OCI-LY7 (cell line): Measurements from ENCODE around the gene TMEM209. TPM values are rescaled to one million over a fixed set of nuclear protein-coding genes. Genes with fewer than 3 reads are reported as not detected.

Experiments used
- BruUV-seq: library from RNA; stranded (reverse); fragments of 400-500 nt; replicated peaks from 2 replicates; lab custom pipeline; 2021; lab: Mats Ljungman, UMichigan
- CTCF ChIA-PET: fragments of 300-600 bp; sonication (Branson Sonifier 250); formaldehyde crosslinking; loops from one replicate; lab custom pipeline; 2022; ENCODE audit warnings: antibody characterized with exemption; ENCODE audit not compliant: unreplicated experiment; lab: Charles Lee
- POLR2A ChIA-PET: fragments of 300-600 bp; sonication (Branson Sonifier 250); formaldehyde crosslinking; loops from one replicate; lab custom pipeline; 2022; ENCODE audit warnings: antibody characterized with exemption; lab: Charles Lee
- DNase-seq: peaks from one replicate; pipeline ENCODE4 v3.0.0-alpha.2; 2015; ENCODE audit warnings: low spot score
- H2AFZ ChIP-seq: fragments of 200-600 bp; sonication (generic), shearing (Covaris generic); 2 replicates; pipeline ENCODE4 v1.6.1; 2014; ENCODE audit warnings: mild to moderate bottlenecking, antibody characterized with exemption, low read length, moderate library complexity
- H3K27ac ChIP-seq: fragments of 200-600 bp; sonication (generic); 2 replicates; pipeline ENCODE4 v1.5.1; 2014; ENCODE audit warnings: mixed run types, low read depth, mild to moderate bottlenecking, moderate library complexity, low read length, inconsistent platforms; ENCODE audit not compliant: poor library complexity, severe bottlenecking
- H3K36me3 ChIP-seq: fragments of 200-600 bp; sonication (generic); 2 replicates; pipeline ENCODE4 v1.6.1; 2014; ENCODE audit warnings: mild to moderate bottlenecking, antibody characterized with exemption, low read length, moderate library complexity, mixed read lengths; ENCODE audit not compliant: insufficient read depth
- H3K4me1 ChIP-seq: fragments of 200-600 bp; sonication (generic); 2 replicates; pipeline ENCODE4 v1.5.1; 2014; ENCODE audit warnings: mild to moderate bottlenecking, low read length; ENCODE audit not compliant: insufficient read depth, poor library complexity, severe bottlenecking
- H3K4me2 ChIP-seq: fragments of 200-600 bp; sonication (generic); 2 replicates; pipeline ENCODE4 v1.6.1; 2014; ENCODE audit warnings: mild to moderate bottlenecking, low read length
- H3K4me3 ChIP-seq: fragments of 200-600 bp; sonication (generic); 2 replicates; pipeline ENCODE4 v1.5.1; 2014; ENCODE audit warnings: mild to moderate bottlenecking, low read depth, low read length; ENCODE audit not compliant: poor library complexity, severe bottlenecking
- H3K79me2 ChIP-seq: fragments of 200-600 bp; sonication (generic); 2 replicates; pipeline ENCODE4 v1.6.1; 2016; ENCODE audit warnings: low read depth, mild to moderate bottlenecking, low read length, moderate library complexity, mixed read lengths; ENCODE audit not compliant: insufficient read depth
- H3K9me2 ChIP-seq: fragments of 200-600 bp; sonication (generic); 2 replicates; pipeline ENCODE4 v1.6.1; 2016; ENCODE audit warnings: mild to moderate bottlenecking, low read length, mixed read lengths; ENCODE audit not compliant: insufficient read depth
- H3K9me3 ChIP-seq: fragments of 200-600 bp; sonication (generic); 2 replicates; pipeline ENCODE4 v1.6.1; 2014; ENCODE audit warnings: mild to moderate bottlenecking, mixed run types, low read length, mixed read lengths
- H4K20me1 ChIP-seq: fragments of 200-600 bp; sonication (generic); 2 replicates; pipeline ENCODE4 v1.6.1; 2014; ENCODE audit warnings: mild to moderate bottlenecking, antibody characterized with exemption, low read length, moderate library complexity, mixed read lengths; ENCODE audit not compliant: insufficient read depth
- CTCF ChIP-seq: fragments of 200-600 bp; sonication (generic); conservative IDR thresholded peaks from 2 replicates; pipeline ENCODE4 v1.5.1; 2014; ENCODE audit warnings: mild to moderate bottlenecking, antibody characterized with exemption, low read length, moderate library complexity, mixed read lengths
- EZH2phosphoT487 ChIP-seq: fragments of 200-600 bp; sonication (generic); IDR thresholded peaks from 2 replicates; pipeline ENCODE4 v1.6.1; 2018; ENCODE audit warnings: low read depth, borderline replicate concordance, mild to moderate bottlenecking, mixed run types, antibody characterized with exemption, low read length, moderate library complexity, mixed read lengths
- intact Hi-C: fragments of 100-400 bp; cut with micrococcal nuclease; formaldehyde crosslinking; loops from one replicate; pipeline ENCODE4 v1.10.0; 2022; ENCODE audit not compliant: unreplicated experiment
- total RNA-seq, 2 experiments: library from RNA; depleted of rRNA in 1 of 2; stranded (reverse); fragments of >200 nt in 1 of 2; shearing (Covaris generic) in 1 of 2; gene quantifications; 2 replicates each; pipeline ENCODE4 v1.2.3, GENCODE V29; 2014 to 2022

The TMEM209 gene
- total RNA-seq, 2 experiments from 2014 or later: 18.1 to 37.9 TPM

GRCh38 chr7:130162196-130162595 is 43.0 kb downstream of the TMEM209 start:
- Histone ChIP-seq H3K4me2 (no peak overlapping the region), H3K9me3 (no peaks in the 10 kb centered on the region), H3K9me2 (no peaks in the 10 kb centered on the region), H3K4me1 (no peaks in the 10 kb centered on the region), H3K4me3 (no peak overlapping the region), H3K27ac (no peak overlapping the region), H3K36me3 (peaks cover 81% of the 10 kb centered on the region), H3K79me2 (no peaks in the 10 kb centered on the region), H2AFZ (no peak overlapping the region), H4K20me1 (no peaks in the 10 kb centered on the region)
- no peak for DNase-seq
- POLR2A ChIA-PET: no interaction called here
- BruUV-seq: no TSS peak
- no peak for TF ChIP-seq CTCF
- no peak for TF ChIP-seq EZH2phosphoT487
- intact Hi-C loops: no loop called here
- CTCF ChIA-PET: no interaction called here

DNA sequence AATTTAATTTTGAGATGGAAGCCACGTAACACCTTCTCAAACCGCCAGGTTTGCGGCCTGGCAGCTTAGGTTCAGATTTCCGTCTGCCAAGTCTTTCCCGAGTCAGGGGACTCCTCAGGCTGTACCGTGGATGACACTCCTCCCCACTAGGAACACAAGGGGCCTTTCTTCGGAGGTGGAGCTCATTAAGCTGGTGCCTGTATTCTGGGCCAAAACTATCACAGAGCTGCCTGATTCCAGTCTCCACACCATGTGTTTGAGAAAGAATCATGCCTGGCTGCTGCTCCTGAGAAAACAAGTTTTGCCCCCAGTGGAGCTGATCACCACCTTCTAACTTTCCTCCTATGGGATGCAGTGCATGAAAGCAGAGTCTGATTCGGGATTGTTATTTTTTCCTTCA is 44.8 kb downstream of the TMEM209 start:
- Histone ChIP-seq H3K36me3 (peaks cover 65% of the 10 kb centered on the region), H3K4me2 (no peak overlapping the region), H3K9me3 (no peaks in the 10 kb centered on the region), H3K27ac (no peak overlapping the region), H3K4me3 (no peak overlapping the region), H2AFZ (no peak overlapping the region), H3K79me2 (no peaks in the 10 kb centered on the region), H4K20me1 (no peaks in the 10 kb centered on the region), H3K4me1 (no peaks in the 10 kb centered on the region), H3K9me2 (no peaks in the 10 kb centered on the region)
- intact Hi-C loops: no loop called here
- TF ChIP-seq EZH2phosphoT487: no peak
- TF ChIP-seq CTCF: no peak
- DNase-seq: no peak
- ChIA-PET POLR2A (interaction anchor here (0.9 to 1.3 kb wide), 2 partner anchors 9 to 11 kb away, joined by 3 to 5 read pairs; no protein-coding TSS in a partner anchor), CTCF (interaction anchor here (0.9 kb wide), 1 partner anchor 18 kb away, joined by 3 read pairs; no protein-coding TSS in a partner anchor)
- no TSS peak for BruUV-seq

GRCh38 chr7:130160023-130160422 is 45.2 kb downstream of the TMEM209 start:
- Histone ChIP-seq H3K4me1 (no peaks in the 10 kb centered on the region), H4K20me1 (no peaks in the 10 kb centered on the region), H3K4me3 (no peak overlapping the region), H3K27ac (no peak overlapping the region), H3K36me3 (peaks cover 61% of the 10 kb centered on the region), H3K4me2 (no peak overlapping the region), H3K79me2 (no peaks in the 10 kb centered on the region), H3K9me3 (no peaks in the 10 kb centered on the region), H2AFZ (no peak overlapping the region), H3K9me2 (no peaks in the 10 kb centered on the region)
- intact Hi-C loops: no loop called here
- CTCF ChIA-PET: interaction anchor here (0.9 kb wide), 1 partner anchor 18 kb away, joined by 3 read pairs; no protein-coding TSS in a partner anchor
- no TSS peak for BruUV-seq
- TF ChIP-seq CTCF: no peak
- no peak for TF ChIP-seq EZH2phosphoT487
- no peak for DNase-seq
- POLR2A ChIA-PET: interaction anchor here (1.3 kb wide), 1 partner anchor 10 kb away, joined by 5 read pairs; no protein-coding TSS in a partner anchor
